Stimulated activated CD4-positive, alpha-beta T cell treated with anti-CD3 and anti-CD28 coated beads, Interleukin-2, amount 100 ng/mL, for 24 hours (primary cell): Measurements from ENCODE around the gene IL11RA.
A peak's percentile ranks its signal among the peaks of the same experiment; 100 is the strongest.

ENCODE experiments used
- DNase-seq, 2 donors: peaks; one replicate each; pipeline ENCODE4 v3.0.0-alpha.2; 2020

Gene IL11RA

DNA sequence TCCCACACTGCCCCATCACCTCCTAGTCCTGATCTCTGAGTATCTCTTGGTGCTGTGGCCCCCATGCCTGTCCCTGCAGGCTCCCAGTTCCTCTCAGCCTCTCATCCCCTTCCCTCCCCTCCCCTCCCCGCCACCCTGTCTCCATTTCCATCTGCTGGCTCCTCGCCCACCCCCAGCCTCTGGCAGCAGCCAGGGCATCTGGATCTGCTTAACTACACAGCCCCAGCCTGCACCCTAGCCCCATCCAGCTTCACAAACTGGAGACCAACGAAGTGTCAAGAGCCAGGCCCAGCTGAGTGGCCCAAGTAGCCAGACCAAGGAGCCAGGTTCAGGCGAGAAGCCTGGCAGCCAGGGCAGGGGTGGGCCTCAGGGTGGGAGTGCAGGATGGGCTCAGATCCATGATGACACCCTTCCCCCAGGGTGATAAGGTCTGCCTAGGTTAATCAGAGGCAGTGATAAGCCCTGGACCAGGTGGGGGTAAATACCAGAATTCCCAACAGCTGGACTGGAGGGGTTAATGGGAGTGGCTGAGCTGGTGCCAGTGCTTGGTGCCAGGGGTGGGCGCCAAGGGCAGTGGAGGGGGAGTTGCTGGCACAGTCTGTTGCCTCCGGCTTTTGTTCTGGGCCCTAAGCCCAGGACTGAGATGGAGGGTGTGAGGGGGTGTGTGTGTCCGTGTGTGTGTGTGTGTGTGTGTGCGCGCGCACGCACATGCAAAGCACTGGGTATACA lies 2.5 kb downstream of the IL11RA start:
- DNase-seq: no peak

DNA sequence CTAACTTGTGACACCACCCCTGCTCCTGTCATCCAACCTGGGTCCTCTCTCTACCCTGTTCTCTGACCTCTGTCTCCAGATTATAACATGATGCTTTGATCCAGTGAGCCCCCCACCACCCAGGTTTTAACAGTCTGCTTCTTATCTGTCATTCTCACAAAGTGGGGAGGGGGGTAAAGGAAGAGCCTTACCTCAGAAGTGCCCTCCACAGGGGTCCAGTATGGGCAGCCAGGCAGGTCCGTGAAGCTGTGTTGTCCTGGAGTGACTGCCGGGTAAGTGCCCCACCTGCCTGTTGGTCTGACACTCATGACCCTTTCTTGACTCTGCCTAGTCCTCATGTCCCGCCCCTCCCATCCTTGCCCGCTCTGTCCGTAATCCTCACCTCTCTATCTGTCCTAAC lies 3.4 kb downstream of the IL11RA start:
- no peak for DNase-seq

DNA sequence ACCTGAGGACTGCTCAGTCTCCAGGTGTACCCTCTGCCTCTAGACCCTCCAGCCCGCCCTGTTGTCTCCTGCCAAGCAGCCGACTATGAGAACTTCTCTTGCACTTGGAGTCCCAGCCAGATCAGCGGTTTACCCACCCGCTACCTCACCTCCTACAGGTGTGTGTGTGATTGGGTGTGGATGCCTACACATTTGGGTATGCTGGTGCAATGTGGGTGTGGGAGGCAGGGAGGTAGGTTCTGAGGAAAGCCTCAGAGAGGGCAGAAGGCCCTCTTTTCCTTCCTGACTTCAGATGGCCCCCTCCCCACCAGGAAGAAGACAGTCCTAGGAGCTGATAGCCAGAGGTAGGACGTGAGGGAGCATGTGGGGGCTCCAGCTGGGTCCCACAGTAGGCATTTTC lies 5.0 kb downstream of the IL11RA start:
- DNase-seq: no peak

DNA sequence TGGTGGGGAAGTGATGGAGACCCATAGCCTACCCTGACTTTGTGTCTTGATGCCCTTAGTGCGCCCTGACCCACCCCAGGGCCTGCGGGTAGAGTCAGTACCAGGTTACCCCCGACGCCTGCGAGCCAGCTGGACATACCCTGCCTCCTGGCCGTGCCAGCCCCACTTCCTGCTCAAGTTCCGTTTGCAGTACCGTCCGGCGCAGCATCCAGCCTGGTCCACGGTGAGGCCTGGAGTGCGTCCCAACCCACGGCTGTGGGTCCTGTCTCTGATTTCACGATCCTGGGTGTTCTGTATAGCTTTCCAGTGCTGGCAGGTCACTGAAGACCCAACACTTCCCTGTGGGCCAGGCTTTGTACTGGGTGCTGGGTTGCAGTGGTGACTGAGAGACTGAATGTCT lies 6.5 kb downstream of the IL11RA start:
- DNase-seq: no peak

DNA sequence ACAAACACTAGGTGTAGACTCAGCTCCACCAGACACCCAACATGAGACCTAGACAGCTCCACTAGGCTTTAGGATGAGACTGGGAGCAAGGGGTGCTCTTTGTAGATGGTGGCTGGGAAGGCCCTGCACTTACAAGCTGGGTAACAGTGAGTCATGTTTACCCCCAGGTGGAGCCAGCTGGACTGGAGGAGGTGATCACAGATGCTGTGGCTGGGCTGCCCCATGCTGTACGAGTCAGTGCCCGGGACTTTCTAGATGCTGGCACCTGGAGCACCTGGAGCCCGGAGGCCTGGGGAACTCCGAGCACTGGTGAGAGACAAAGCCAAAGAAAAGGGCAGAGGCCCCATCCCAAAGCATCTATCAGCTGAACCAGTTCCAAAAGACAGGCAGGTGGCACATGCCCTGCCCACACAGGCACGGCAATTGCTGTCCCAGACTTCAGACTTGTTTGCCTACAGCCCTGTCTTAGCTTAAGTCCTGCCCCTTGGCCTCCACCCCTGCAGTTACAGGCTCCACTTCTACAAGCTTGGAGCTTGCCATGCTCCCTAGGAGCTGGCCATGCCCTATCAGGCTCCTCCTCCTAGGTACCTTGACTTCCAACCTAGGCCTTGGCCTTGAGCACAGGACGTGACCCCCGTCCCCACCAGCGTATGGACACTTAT lies 7.7 kb downstream of the IL11RA start:
- no peak for DNase-seq

DNA sequence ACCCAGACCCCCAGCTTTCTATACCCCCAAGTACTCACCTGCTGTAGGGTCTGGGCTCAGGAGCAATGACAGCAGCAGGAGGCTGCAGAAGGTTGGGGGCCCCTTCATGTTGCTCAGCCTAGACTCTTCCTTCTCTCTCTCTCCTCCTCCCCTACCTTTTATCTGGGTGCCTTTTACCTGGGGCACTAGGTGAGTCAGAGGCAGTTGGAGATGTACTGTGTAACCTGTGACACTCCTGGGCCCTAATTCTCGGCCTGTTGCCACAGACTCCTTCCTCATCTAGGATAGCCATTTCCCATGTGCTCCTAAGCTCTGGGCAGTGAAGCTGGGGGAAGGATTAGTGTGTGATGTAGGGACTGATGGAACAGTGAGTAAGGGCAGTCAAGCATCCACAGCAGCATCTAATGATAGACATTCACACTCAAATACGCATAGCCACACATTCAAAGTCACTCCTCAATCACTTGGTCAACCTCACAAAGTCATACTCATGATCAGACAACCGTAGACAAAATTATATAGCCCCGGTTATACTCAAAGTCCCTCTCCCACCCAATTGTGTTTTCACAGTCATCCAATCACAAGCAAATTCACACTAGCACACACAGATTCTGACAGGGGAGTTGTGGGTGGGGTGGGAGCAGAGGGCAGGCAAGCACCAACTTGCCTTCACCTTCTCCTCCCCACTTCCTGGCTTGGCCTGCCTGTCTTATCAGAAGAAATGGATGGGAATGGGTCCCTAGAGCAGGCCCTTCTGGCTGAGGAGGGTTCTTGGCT lies 10.7 kb downstream of the IL11RA start, which contains the start of gene CCL27:
CCL27 (minus strand) TSS at position 132 of the 777 bp plus-strand sequence; CDS start at position 108, 24 bp downstream.
- DNase-seq: peak in 1 of 2 donors; percentile 25

DNA sequence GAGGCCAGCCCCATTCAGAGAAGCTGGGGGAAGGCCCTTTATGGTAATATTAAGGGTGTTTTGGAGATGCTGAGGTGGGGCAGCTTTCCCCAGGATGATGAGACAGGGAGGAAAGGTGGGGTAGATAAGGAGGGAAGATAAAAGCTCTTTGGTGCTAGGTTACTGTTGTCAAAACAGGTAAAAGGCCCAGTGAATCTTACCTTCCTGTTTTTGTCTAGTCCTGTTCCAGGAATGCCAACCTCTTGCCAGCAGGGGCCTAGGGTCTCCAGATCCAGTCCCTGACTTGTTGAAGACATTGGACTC lies 11.3 kb downstream of the IL11RA start:
- DNase-seq: no peak

DNA sequence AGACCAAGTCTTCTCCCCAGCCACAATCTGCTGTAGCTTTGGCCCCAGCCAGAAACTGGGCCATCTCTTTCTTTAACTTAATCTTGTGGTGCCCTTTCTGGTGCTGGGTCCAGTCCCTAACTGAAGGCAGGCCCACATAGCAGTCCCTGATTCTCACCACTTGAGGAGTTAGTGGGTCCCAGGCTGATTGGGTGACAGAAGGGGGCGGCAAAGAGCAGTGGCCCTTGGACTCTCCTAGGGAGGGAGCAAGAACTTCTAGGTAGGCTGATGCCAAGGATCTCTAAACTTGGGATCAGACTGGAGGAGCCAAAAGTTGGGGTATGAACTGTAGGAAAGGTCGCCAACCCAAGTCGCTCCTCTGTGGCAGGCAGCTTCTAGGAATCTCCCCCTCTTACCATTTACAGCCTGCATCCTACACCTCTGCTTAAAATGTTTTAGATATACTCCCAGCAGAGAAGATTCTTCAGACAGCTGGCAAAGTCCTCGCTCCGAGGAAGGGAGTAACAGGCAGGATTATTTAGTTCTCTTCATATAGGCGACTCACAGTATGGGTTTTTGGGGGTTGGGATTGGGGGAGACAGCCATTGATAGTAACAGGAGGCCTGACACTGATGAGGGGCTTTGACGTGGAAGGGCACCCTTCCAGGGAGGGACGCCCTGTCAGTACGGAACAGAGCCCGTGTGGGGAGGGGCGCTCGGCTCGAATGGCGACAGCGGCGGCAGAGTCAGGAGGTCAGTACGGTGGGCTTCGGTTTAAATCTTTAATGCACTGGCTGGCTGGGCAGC lies 12.5 kb downstream of the IL11RA start:
- peak; percentile 63 to 82 for DNase-seq

DNA sequence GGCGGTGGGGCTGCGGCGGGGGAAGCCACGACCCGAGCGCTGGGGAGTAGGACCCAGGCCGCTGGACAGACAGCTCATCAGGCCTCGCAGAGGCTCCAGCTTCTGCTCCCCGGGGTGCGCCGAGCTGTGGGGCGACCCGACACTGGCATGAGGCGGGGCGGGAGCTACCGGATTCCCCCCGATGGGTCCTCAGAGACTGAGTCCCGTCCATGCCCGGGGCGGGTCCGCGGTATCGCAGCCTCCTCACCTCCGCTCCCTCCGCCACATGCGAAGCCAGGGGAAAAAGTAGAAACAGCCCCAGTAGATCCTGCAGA lies 13.0 kb downstream of the IL11RA start:
- no peak for DNase-seq

DNA sequence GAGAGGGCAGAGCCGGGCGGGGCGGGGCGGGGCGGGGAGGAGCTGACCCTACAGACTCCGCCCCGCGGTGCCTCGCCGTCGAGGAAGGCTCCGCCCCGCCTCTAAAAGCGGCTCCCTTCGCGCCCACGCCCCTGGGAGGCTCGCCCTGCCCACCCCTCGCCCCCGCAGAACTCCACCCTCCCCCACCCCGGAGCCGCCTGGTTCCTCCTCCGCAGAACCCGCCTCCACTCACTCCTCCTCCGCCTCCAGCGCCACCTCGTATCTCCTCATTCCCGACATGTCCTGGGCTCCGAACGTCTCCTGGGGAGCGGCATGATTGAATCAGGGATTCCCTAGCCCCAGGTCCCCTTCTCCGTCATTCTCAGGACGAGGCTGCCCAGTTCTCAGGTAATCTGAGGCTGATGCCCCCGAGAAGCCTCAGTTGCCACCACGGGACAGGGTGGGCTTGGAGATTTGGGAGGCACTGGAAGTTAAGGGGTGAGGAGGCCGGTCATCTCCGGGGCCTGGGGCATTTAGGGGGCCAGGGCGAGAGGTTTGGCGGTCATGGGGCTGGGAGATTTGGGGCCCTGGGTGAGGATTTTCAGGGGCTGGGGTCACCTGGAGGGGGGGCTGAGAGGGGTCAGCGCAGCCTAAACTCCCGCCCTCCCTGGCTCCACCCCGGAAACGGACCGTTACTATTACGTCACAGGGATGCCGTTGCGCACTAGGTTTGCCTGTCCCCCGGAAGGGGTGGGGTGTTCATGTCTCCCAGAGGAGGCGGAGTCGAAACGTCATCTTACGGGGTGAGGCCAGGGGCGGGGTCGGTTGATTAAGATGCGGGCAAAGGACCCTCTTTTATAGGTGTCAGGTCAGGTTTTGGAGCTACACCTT lies 13.6 kb downstream of the IL11RA start:
- peak; percentile 81 to 82 for DNase-seq

DNA sequence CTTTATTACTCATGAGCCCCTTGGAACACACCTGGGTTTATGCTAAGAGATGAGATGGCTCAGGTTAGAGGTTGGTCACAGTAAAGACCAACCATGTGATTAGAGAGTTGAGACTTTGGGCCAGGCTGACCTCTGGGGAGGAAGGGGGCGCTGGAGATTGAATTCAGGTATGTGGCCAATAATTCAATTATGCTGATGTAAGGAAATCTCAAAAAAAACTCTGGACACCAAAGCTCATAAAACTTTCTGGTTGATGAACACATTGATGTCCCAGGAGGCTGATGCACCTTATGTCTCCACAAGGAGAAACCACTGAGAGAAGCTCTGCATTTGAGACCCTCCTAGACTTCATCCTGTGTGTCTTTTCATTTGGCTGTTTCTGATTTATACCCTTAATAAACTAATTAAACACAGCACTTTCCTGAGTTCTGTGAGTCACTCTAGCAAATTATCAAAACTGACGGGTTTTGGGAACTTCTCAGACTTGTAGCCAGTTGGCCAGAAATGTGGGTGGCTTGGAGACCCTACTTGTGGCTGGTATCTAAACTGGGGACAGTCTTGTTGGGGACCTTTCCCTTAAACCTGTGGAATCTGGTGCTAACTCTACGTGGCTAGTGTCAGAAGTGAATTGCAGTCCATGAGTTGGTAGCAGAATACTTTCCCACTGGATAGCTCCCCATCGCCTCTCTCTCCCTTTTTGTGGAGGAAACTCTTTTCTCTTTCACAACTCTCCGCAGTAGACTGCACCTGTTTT lies 18.0 kb downstream of the IL11RA start:
- DNase-seq: no peak

DNA sequence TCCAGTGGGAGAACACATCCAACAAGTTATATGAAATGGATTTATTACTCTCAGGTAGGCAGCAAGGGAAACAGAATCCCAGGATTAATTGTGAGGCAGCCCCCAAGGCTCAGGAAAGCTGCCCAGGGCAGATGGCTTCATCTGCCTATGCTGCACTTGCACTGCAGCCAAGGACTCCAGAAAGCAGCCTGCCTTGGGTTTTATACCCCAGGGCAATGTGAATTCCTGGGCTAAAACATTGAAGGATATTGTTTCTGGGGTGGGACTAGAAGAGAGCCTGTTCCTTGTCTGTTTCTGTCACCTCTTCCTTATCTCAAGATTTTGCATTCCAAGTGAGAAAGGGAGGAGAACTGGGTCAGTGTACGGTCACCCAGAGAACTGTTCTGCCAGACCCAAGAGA lies 19.3 kb downstream of the IL11RA start:
- DNase-seq: no peak

DNA sequence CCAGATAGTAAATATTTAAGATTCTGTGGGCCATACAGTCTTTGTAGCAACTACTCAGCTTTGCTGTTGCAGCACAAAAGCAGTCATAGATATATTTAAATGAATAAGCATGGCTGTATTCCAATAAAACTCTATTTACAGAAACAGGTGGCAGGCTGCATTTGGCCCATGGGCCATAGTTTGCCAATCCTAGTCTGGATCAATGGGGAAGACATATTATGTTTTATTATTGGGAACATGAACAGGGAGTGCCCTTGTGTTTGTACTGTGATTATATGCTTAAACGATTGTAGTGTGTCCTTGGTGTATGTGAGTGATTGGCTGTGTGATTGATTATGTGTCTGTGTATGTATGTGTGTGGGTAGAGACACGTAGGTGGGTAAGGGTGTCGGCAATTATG lies 22.5 kb downstream of the IL11RA start:
- DNase-seq: no peak

DNA sequence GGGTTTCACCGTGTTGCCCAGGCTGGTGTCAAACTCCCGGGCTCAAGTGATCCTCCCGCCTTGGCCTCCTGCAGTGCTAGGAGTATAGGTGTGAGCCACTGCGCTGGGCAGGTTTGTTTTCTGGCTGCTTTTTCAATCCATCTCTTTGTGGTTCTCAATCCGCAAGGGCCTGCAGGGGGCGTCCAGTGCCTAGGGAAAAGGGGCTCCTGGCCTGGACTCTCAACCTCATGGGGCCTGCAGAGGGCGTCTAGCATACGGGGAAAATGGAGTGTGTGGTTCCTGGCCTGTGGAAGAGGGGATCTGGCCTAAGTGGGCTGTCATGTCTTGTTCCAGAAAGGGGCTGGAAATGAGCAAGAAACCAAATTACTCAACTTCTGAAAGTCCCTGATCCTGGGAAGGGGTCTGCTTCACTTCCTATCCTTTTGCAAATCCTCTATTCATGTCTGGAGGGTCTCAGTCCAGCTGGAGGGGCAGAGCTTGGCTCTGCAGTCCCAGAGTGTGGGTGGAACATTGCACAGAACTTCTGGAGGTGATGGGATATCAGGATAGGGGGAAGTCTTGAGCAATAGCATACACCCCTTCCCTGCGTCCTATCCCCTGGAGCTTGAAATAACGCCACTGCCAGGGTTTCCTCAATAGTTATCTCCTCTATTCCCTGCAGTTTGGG lies 23.2 kb downstream of the IL11RA start:
- DNase-seq: peak; percentile 69 to 75

DNA sequence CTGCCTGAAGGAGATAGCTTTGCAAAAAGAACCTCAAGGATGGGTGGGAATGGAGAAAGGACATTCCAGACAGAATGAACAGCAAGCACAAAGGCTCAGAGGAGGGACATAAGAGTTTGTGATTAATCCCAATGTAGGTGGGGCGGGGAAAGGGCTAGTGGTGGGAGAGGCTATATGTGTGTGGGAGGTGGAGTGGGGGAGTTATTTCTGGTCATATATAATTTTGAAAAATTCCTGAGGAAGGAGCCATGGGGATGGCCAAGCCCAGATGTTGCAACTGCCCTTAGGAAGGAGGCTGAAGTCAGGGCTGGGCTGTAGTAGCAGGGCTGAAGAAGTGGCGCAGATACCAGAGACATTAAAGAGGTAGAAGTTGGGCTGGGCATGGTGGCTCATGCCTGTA lies 23.9 kb downstream of the IL11RA start:
- DNase-seq: no peak

DNA sequence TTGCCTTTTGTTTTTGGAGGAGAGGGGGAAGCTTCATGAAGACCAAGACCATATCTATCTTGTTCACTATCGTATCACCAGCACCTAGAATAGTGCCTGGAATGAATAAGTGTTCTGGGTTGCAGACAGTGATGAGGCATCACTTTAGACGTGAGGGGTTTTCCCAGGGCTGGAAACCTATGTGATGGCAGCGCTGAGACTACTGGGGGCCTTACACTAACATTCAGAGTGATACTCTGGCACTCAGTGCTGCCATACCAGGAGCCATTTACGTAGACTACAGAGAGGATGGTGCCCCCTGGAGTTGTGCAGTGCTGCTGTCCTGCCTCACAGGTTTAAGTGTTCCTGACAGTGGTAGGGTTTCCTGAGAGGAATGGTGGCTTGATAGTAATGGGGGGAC lies 32.2 kb downstream of the IL11RA start:
- DNase-seq: peak; percentile 32 to 36

DNA sequence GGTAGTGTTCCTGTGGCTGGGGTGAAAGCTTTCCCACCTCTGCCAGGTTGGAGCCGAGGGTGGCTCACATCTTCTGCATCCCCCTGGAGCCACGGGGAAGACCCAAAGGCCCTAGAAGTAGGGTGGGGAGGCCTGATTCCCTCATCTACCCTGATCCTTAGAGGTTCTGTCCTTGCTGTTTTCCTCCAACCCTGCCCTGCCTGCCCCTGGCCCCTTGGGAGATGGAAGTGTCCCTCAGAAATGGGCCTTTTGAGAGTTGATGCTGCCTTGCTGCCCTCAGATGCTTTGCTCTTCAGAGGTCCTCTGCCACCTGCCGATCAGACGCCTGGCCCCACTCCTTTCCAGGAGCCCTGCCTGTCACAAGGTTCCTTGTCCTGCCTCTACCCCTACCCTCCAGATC lies 32.8 kb downstream of the IL11RA start:
- no peak for DNase-seq

DNA sequence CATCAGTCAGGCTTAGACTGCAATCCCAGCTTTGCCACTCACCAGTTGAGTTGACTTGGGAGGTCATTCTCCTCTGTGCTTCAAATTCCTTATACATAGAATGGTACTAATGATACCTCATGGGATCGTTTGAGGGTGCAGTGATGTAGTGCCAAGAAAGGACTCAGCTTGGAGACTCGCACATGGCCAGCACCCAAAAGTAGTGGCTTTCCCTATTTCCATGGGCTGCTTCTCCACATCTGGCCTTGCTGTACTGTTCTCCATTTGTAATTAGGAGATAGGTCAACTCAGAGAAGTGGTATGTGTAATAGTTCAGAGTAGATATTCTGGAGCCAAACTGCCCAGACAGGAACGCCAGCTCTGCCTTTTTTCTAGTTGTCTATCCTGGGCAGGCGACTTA lies 33.6 kb downstream of the IL11RA start:
- no peak for DNase-seq

DNA sequence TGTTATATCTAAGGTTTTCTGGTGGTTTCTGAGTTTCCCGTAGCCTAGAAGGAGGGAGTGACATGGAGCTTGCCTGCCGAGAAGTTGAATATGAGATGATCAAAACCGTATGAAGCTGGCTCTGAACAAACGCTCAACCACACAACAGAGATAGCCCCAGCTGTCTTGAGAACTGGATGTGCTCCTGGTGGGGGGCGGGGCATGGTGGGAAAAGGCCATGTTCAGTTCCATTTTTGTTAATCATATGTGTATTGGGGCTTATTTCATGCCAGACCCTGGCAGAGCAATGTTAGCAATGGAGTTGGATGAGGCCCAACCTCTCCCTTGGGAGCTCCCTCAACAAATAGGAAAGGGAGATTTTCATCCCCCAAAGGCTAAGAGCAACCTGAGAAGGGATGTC lies 34.2 kb downstream of the IL11RA start:
- DNase-seq: no peak

DNA sequence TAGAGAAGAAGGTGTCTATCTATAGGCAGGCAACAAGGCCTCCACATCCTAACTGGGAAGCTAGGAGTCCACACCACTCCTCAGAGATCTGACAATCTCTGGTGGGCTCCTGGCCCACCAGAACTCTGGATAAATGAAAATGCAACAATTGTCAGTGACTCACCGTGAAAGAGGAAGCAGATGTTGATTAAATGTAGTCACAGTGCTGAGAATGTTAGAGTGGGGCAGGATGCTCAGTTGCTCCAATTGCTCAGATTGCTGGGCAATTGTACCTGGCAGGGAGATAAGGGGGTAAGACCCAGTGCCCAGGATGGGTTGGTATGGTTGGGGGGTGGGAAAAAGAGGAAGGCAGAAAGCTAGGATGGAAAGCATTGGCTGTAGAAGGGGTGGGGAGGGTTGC lies 34.7 kb downstream of the IL11RA start:
- DNase-seq: no peak
